ENCODE results near the gene PDLIM4.

Gene PDLIM4

GRCh38 chr5:132238901-132239500, 18.5 kb upstream of the PDLIM4 start:
- Histone ChIP-seq H3K36me3 (ENCODE audit: insufficient read depth, low read length) (no peaks in the 10 kb centered on the region), H3K9ac (ENCODE audit: low read length) (no peak overlapping the region), H3K9me3 (ENCODE audit: low read length) (no peaks in the 10 kb centered on the region), H3K4me3 (ENCODE audit: low read depth in 1 of 2, low read length in 2 of 2) (no peak overlapping the region), H3K27ac (ENCODE audit: low read depth, low read length) (no peak overlapping the region), H3K27me3 (ENCODE audit: control insufficient read depth in 1 of 2, insufficient read depth in 2 of 2, low read length in 2 of 2) (no peaks in the 10 kb centered on the region), H3K4me1 (ENCODE audit: insufficient read depth, low read length) (no peaks in the 10 kb centered on the region)

GRCh38 chr5:132239776-132240175, 17.7 kb upstream of the PDLIM4 start:
- Histone ChIP-seq H3K9ac (ENCODE audit: low read length) (no peak overlapping the region), H3K4me3 (ENCODE audit: low read depth in 1 of 2, low read length in 2 of 2) (no peak overlapping the region), H3K4me1 (ENCODE audit: insufficient read depth, low read length) (no peaks in the 10 kb centered on the region), H3K9me3 (ENCODE audit: low read length) (no peaks in the 10 kb centered on the region), H3K36me3 (ENCODE audit: insufficient read depth, low read length) (no peaks in the 10 kb centered on the region), H3K27ac (ENCODE audit: low read depth, low read length) (no peak overlapping the region), H3K27me3 (ENCODE audit: control insufficient read depth in 1 of 2, insufficient read depth in 2 of 2, low read length in 2 of 2) (no peaks in the 10 kb centered on the region)

- no peak overlapping the region for H3K9ac ChIP-seq (ENCODE audit: low read length)
- no peaks in the 10 kb centered on the region for H3K27me3 ChIP-seq (ENCODE audit: control insufficient read depth in 1 of 2, insufficient read depth in 2 of 2, low read length in 2 of 2)
- no peaks in the 10 kb centered on the region for H3K36me3 ChIP-seq (ENCODE audit: insufficient read depth, low read length)
- no peak overlapping the region for H3K27ac ChIP-seq (ENCODE audit: low read depth, low read length)
- no peaks in the 10 kb centered on the region for H3K4me1 ChIP-seq (ENCODE audit: insufficient read depth, low read length)
- H3K9me3 ChIP-seq (ENCODE audit: low read length) = peaks cover 5% of the 10 kb centered on the region
- no peak overlapping the region for H3K4me3 ChIP-seq (ENCODE audit: low read depth in 1 of 2, low read length in 2 of 2)
Measured at GRCh38 chr5:132243366-132243977, 14.0 kb upstream of the PDLIM4 start.

- H3K9me3 ChIP-seq (ENCODE audit: low read length) = peaks cover 5% of the 10 kb centered on the region
- no peaks in the 10 kb centered on the region for H3K36me3 ChIP-seq (ENCODE audit: insufficient read depth, low read length)
- H3K4me1 ChIP-seq (ENCODE audit: insufficient read depth, low read length) = no peaks in the 10 kb centered on the region
- no peak overlapping the region for H3K27ac ChIP-seq (ENCODE audit: low read depth, low read length)
- H3K9ac ChIP-seq (ENCODE audit: low read length) = no peak overlapping the region
- no peak overlapping the region for H3K4me3 ChIP-seq (ENCODE audit: low read depth in 1 of 2, low read length in 2 of 2)
- H3K27me3 ChIP-seq (ENCODE audit: control insufficient read depth in 1 of 2, insufficient read depth in 2 of 2, low read length in 2 of 2) = no peaks in the 10 kb centered on the region
Measured at GRCh38 chr5:132245593-132245992, 11.9 kb upstream of the PDLIM4 start.

- Histone ChIP-seq H3K36me3 (ENCODE audit: insufficient read depth, low read length) (no peaks in the 10 kb centered on the region), H3K4me1 (ENCODE audit: insufficient read depth, low read length) (no peaks in the 10 kb centered on the region), H3K9ac (ENCODE audit: low read length) (no peak overlapping the region), H3K27ac (ENCODE audit: low read depth, low read length) (no peak overlapping the region), H3K27me3 (ENCODE audit: control insufficient read depth in 1 of 2, insufficient read depth in 2 of 2, low read length in 2 of 2) (no peaks in the 10 kb centered on the region), H3K9me3 (ENCODE audit: low read length) (peaks cover 5% of the 10 kb centered on the region), H3K4me3 (ENCODE audit: low read depth in 1 of 2, low read length in 2 of 2) (no peak overlapping the region)
Measured at GRCh38 chr5:132246806-132247205, 10.7 kb upstream of the PDLIM4 start.

GRCh38 chr5:132250547-132250946, 6.9 kb upstream of the PDLIM4 start:
- H3K27me3 ChIP-seq (ENCODE audit: control insufficient read depth in 1 of 2, insufficient read depth in 2 of 2, low read length in 2 of 2) = no peaks in the 10 kb centered on the region
- H3K4me3 ChIP-seq (ENCODE audit: low read depth in 1 of 2, low read length in 2 of 2) = no peak overlapping the region
- no peak overlapping the region for H3K9ac ChIP-seq (ENCODE audit: low read length)
- H3K9me3 ChIP-seq (ENCODE audit: low read length) = peaks cover 5% of the 10 kb centered on the region
- H3K4me1 ChIP-seq (ENCODE audit: insufficient read depth, low read length) = peaks cover 12% of the 10 kb centered on the region
- H3K36me3 ChIP-seq (ENCODE audit: insufficient read depth, low read length) = no peaks in the 10 kb centered on the region
- H3K27ac ChIP-seq (ENCODE audit: low read depth, low read length) = no peak overlapping the region

GRCh38 chr5:132251220-132251725, 6.2 kb upstream of the PDLIM4 start:
- Histone ChIP-seq H3K9ac (ENCODE audit: low read length) (no peak overlapping the region), H3K9me3 (ENCODE audit: low read length) (peaks cover 2% of the 10 kb centered on the region), H3K4me1 (ENCODE audit: insufficient read depth, low read length) (peaks cover 12% of the 10 kb centered on the region), H3K27ac (ENCODE audit: low read depth, low read length) (no peak overlapping the region), H3K36me3 (ENCODE audit: insufficient read depth, low read length) (no peaks in the 10 kb centered on the region), H3K27me3 (ENCODE audit: control insufficient read depth in 1 of 2, insufficient read depth in 2 of 2, low read length in 2 of 2) (no peaks in the 10 kb centered on the region), H3K4me3 (ENCODE audit: low read depth in 1 of 2, low read length in 2 of 2) (no peak overlapping the region)

- H3K27me3 ChIP-seq (ENCODE audit: control insufficient read depth in 1 of 2, insufficient read depth in 2 of 2, low read length in 2 of 2) = no peaks in the 10 kb centered on the region
- H3K4me3 ChIP-seq (ENCODE audit: low read depth in 1 of 2, low read length in 2 of 2) = no peak overlapping the region
- peaks cover 18% of the 10 kb centered on the region for H3K4me1 ChIP-seq (ENCODE audit: insufficient read depth, low read length)
- no peak overlapping the region for H3K27ac ChIP-seq (ENCODE audit: low read depth, low read length)
- no peak overlapping the region for H3K9ac ChIP-seq (ENCODE audit: low read length)
- no peaks in the 10 kb centered on the region for H3K9me3 ChIP-seq (ENCODE audit: low read length)
- H3K36me3 ChIP-seq (ENCODE audit: insufficient read depth, low read length) = no peaks in the 10 kb centered on the region
Measured at GRCh38 chr5:132253008-132253441, 4.5 kb upstream of the PDLIM4 start.

- Histone ChIP-seq H3K9me3 (ENCODE audit: low read length) (no peaks in the 10 kb centered on the region), H3K27ac (ENCODE audit: low read depth, low read length) (no peak overlapping the region), H3K27me3 (ENCODE audit: control insufficient read depth in 1 of 2, insufficient read depth in 2 of 2, low read length in 2 of 2) (no peaks in the 10 kb centered on the region)
Measured at GRCh38 chr5:132253452-132254320, 3.8 kb upstream of the PDLIM4 start.

GRCh38 chr5:132254321-132254977, 3.0 kb upstream of the PDLIM4 start:
- no peak overlapping the region for H3K9ac ChIP-seq (ENCODE audit: low read length)
- peaks cover 27% of the 10 kb centered on the region for H3K4me1 ChIP-seq (ENCODE audit: insufficient read depth, low read length)
- no peaks in the 10 kb centered on the region for H3K9me3 ChIP-seq (ENCODE audit: low read length)
- H3K4me3 ChIP-seq (ENCODE audit: low read depth in 1 of 2, low read length in 2 of 2) = no peak overlapping the region
- H3K36me3 ChIP-seq (ENCODE audit: insufficient read depth, low read length) = no peaks in the 10 kb centered on the region
- peak overlapping the region; percentile 10 for H3K27ac ChIP-seq (ENCODE audit: low read depth, low read length)
- no peaks in the 10 kb centered on the region for H3K27me3 ChIP-seq (ENCODE audit: control insufficient read depth in 1 of 2, insufficient read depth in 2 of 2, low read length in 2 of 2)

More at GRCh38 chr5:132253452-132254320, 3.8 kb upstream of the PDLIM4 start:
- H3K4me1 ChIP-seq (ENCODE audit: insufficient read depth, low read length) = peaks cover 21% of the 10 kb centered on the region
- H3K4me3 ChIP-seq (ENCODE audit: low read depth in 1 of 2, low read length in 2 of 2) = no peak overlapping the region
- no peaks in the 10 kb centered on the region for H3K36me3 ChIP-seq (ENCODE audit: insufficient read depth, low read length)
- H3K9ac ChIP-seq (ENCODE audit: low read length) = no peak overlapping the region
